ENCODE measurements around the gene SPPL2A.
"Not testable (repeated sequence)": the region's sequence is repeated elsewhere in the genome, so short reads cannot be mapped to it uniquely, and the experiment has no call there.

SPPL2A gene

GRCh38 chr15:50767332-50767861, 1.9 kb upstream of the SPPL2A start:
- DNase-seq (ENCODE audit: low read depth): no peak

- no peak for DNase-seq (ENCODE audit: low read depth)
Measured at GRCh38 chr15:50764461-50765194, 878 bp downstream of the SPPL2A start.

- DNase-seq (ENCODE audit: low read depth): no peak
Measured at GRCh38 chr15:50758712-50759205, 6.7 kb downstream of the SPPL2A start.

GRCh38 chr15:50753463-50753862, 12.0 kb downstream of the SPPL2A start:
- no peak for DNase-seq (ENCODE audit: low read depth)

GRCh38 chr15:50751394-50751793, 14.1 kb downstream of the SPPL2A start:
- no peak for DNase-seq (ENCODE audit: low read depth)

- no peak for DNase-seq (ENCODE audit: low read depth)
Measured at GRCh38 chr15:50750227-50750705, 15.2 kb downstream of the SPPL2A start.

GRCh38 chr15:50747523-50747922, 18.0 kb downstream of the SPPL2A start:
- DNase-seq (ENCODE audit: low read depth): no peak

GRCh38 chr15:50744601-50745000, 20.9 kb downstream of the SPPL2A start:
- DNase-seq (ENCODE audit: low read depth): no peak

- no peak for DNase-seq (ENCODE audit: low read depth)
Measured at GRCh38 chr15:50740955-50741354, 24.6 kb downstream of the SPPL2A start.

- DNase-seq (ENCODE audit: low read depth): no peak
Measured at GRCh38 chr15:50736823-50737222, 28.7 kb downstream of the SPPL2A start.

- no peak for DNase-seq (ENCODE audit: low read depth)
Measured at GRCh38 chr15:50735156-50735555, 30.4 kb downstream of the SPPL2A start.

GRCh38 chr15:50726315-50726714, 39.2 kb downstream of the SPPL2A start:
- DNase-seq (ENCODE audit: low read depth): no peak

GRCh38 chr15:50718700-50719125, 46.8 kb downstream of the SPPL2A start:
- no peak for DNase-seq (ENCODE audit: low read depth)

- no peak for DNase-seq (ENCODE audit: low read depth)
Measured at GRCh38 chr15:50712018-50712417, 53.5 kb downstream of the SPPL2A start.

- DNase-seq (ENCODE audit: low read depth): no peak
Measured at GRCh38 chr15:50710585-50710984, 54.9 kb downstream of the SPPL2A start.

GRCh38 chr15:50707878-50708427, 57.6 kb downstream of the SPPL2A start:
- DNase-seq (ENCODE audit: low read depth): no peak

GRCh38 chr15:50702762-50703334, 62.7 kb downstream of the SPPL2A start:
- no peak for DNase-seq (ENCODE audit: low read depth)

GRCh38 chr15:50698101-50698500, 67.4 kb downstream of the SPPL2A start:
- no peak for DNase-seq (ENCODE audit: low read depth)

- no peak for DNase-seq (ENCODE audit: low read depth)
Measured at GRCh38 chr15:50697109-50697797, 68.3 kb downstream of the SPPL2A start.

- not testable (repeated sequence) for DNase-seq (ENCODE audit: low read depth)
Measured at GRCh38 chr15:50694634-50695165, 70.8 kb downstream of the SPPL2A start.

- no peak for DNase-seq (ENCODE audit: low read depth)
Measured at GRCh38 chr15:50687302-50687902, 78.1 kb downstream of the SPPL2A start.

Measured in stimulated activated CD8-positive, alpha-beta memory T cell treated with anti-CD3 and anti-CD28 coated beads, Interleukin-12 subunit alpha, Interleukin-12 subunit beta, amount 100 ng/mL, for 4 hours (primary cell).